Measurements from ENCODE around the gene PPP1R14B. TPM values are rescaled to one million over a fixed set of nuclear protein-coding genes. Genes with fewer than 3 reads are reported as not detected.

The PPP1R14B gene
- total and polyA plus RNA-seq, 4 donors, result 24.2 to 57.6 (median 38.3) TPM

DNA sequence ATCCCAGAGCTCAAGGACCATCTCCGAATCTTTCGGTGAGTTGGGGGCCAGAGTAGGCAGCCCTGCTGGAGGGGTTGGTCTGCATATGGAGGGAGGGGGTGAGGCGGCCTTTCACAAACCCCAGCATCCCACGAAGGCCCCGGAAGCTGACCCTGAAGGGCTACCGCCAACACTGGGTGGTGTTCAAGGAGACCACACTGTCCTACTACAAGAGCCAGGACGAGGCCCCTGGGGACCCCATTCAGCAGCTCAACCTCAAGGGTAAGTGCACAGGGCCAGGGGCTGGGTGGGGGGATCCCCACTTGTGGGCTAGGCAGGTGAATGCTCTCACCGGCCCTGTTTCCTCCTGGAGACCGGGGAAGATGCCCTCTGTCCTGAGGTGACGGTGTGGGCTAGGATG lies 27.0 kb downstream of the PPP1R14B start:
- Histone ChIP-seq H3K9ac (ENCODE audit: low read depth in 1 of 2, low read length in 2 of 2) (no peak overlapping the region), H3K9me3 (ENCODE audit: control insufficient read depth in 4 of 4, low read length in 3 of 4) (no peaks in the 10 kb centered on the region), H3K36me3 (ENCODE audit: control insufficient read depth in 4 of 4, insufficient read depth in 3 of 4, low read depth in 1 of 4, low read length in 3 of 4) (peaks cover 0 to 27% (median 9%) of the 10 kb centered on the region in 4 donors), H3K4me1 (ENCODE audit: control insufficient read depth in 4 of 4, insufficient read depth in 4 of 4, low read length in 3 of 4) (peaks cover 7 to 16% (median 14%) of the 10 kb centered on the region in 4 donors), H3K27me3 (ENCODE audit: control insufficient read depth in 4 of 4, insufficient read depth in 4 of 4, low read length in 3 of 4) (no peaks in the 10 kb centered on the region), H3K4me3 (ENCODE audit: low read depth in 1 of 3, low read length in 3 of 3) (no peak overlapping the region), H3K27ac (ENCODE audit: low read depth in 1 of 2, low read length in 2 of 2) (no peak overlapping the region)
- DNase-seq (ENCODE audit: low spot score), result no peak
- TF ChIP-seq ATF3 (IDR thresholded peaks at IDR 0.05) (no peak), FOXA2 (IDR thresholded peaks at IDR 0.05) (no peak), HNF4A (conservative IDR thresholded peaks at IDR 0.05) (no peak), FOXA1 (IDR thresholded peaks at IDR 0.05) (no peak)
- TF ChIP-seq, protein P1, sequence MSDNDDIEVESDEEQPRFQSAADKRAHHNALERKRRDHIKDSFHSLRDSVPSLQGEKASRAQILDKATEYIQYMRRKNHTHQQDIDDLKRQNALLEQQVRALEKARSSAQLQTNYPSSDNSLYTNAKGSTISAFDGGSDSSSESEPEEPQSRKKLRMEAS (IDR thresholded peaks at IDR 0.05), result no peak
- WGBS, result 95% methylated on average over 10 of the region's 10 CpGs

GRCh38 chr11:64219354-64219684 lies 27.4 kb downstream of the PPP1R14B start:
- WGBS, result 74% methylated on average over 7 of the region's 7 CpGs
- TF ChIP-seq, protein P1 (IDR thresholded peaks at IDR 0.05), result no peak
- no peak for TF ChIP-seq FOXA2 (IDR thresholded peaks at IDR 0.05)
- no peak for TF ChIP-seq HNF4A (conservative IDR thresholded peaks at IDR 0.05)
- TF ChIP-seq FOXA1 (IDR thresholded peaks at IDR 0.05), result no peak
- no peak for TF ChIP-seq YY1 (IDR thresholded peaks at IDR 0.05)
- TF ChIP-seq GABPA (IDR thresholded peaks at IDR 0.05 in 1 of 2, conservative IDR thresholded peaks at IDR 0.05 in 1 of 2), result no peak
- no peak for TF ChIP-seq RAD21 (IDR thresholded peaks at IDR 0.05)
- TF ChIP-seq, protein P2, sequence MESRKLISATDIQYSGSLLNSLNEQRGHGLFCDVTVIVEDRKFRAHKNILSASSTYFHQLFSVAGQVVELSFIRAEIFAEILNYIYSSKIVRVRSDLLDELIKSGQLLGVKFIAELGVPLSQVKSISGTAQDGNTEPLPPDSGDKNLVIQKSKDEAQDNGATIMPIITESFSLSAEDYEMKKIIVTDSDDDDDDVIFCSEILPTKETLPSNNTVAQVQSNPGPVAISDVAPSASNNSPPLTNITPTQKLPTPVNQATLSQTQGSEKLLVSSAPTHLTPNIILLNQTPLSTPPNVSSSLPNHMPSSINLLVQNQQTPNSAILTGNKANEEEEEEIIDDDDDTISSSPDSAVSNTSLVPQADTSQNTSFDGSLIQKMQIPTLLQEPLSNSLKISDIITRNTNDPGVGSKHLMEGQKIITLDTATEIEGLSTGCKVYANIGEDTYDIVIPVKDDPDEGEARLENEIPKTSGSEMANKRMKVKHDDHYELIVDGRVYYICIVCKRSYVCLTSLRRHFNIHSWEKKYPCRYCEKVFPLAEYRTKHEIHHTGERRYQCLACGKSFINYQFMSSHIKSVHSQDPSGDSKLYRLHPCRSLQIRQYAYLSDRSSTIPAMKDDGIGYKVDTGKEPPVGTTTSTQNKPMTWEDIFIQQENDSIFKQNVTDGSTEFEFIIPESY (IDR thresholded peaks at IDR 0.05), result no peak
- TF ChIP-seq EGR1 (IDR thresholded peaks at IDR 0.05; ENCODE audit: low read depth in 2 of 2), result no peak
- no peak for TF ChIP-seq SP1 (IDR thresholded peaks at IDR 0.05)
- no peak for TF ChIP-seq TAF1 (conservative IDR thresholded peaks at IDR 0.05)
- TF ChIP-seq RXRA (IDR thresholded peaks at IDR 0.05), result no peak
- no peak for TF ChIP-seq ATF3 (IDR thresholded peaks at IDR 0.05)
- Histone ChIP-seq H3K4me3 (ENCODE audit: low read depth in 1 of 3, low read length in 3 of 3) (no peak overlapping the region), H3K9ac (ENCODE audit: low read depth in 1 of 2, low read length in 2 of 2) (no peak overlapping the region), H3K27me3 (ENCODE audit: control insufficient read depth in 4 of 4, insufficient read depth in 4 of 4, low read length in 3 of 4) (no peaks in the 10 kb centered on the region), H3K27ac (ENCODE audit: low read depth in 1 of 2, low read length in 2 of 2) (no peak overlapping the region), H3K4me1 (ENCODE audit: control insufficient read depth in 4 of 4, insufficient read depth in 4 of 4, low read length in 3 of 4) (peaks cover 7 to 13% (median 13%) of the 10 kb centered on the region in 4 donors), H3K9me3 (ENCODE audit: control insufficient read depth in 4 of 4, low read length in 3 of 4) (no peaks in the 10 kb centered on the region), H3K36me3 (ENCODE audit: control insufficient read depth in 4 of 4, insufficient read depth in 3 of 4, low read depth in 1 of 4, low read length in 3 of 4) (peaks cover 0 to 27% (median 9%) of the 10 kb centered on the region in 4 donors)
- DNase-seq (ENCODE audit: low spot score), result no peak

DNA sequence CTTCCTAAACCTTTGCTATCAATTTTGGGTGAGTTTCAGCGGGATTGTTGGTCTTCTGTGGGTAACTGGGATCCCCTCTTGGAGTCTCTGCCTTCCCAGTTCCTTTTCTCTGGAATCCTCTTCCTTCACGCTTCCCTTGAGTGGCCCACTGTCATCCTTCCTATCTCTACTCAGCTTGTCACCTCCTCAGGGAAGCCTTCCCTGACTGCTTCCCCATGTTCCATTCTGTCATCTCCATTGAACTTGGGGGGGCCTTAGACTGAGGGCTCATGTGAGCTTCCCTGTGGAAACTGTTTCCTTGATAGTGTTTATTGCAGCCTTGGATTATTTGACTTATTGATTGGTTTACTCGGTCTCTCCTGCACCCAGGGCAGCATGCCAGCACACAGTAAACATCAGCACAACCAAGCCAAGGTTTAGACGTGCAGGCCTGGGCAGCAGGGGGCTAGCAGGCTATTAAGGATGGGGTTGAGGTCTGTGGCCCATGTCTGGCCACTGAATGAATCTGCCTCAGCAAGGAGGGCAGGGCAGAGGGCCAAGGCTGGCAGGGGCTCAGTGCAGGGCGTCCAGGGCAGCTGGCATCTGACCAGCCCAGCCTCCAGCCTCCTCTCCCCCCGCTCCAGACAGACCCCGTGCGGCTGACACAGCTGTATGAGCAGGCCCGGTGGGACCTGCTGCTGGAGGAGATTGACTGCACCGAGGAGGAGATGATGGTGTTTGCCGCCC lies 28.0 kb downstream of the PPP1R14B start:
- no peaks in the 10 kb centered on the region for H3K27me3 ChIP-seq (ENCODE audit: control insufficient read depth in 4 of 4, insufficient read depth in 4 of 4, low read length in 3 of 4)
- no peak overlapping the region for H3K27ac ChIP-seq (ENCODE audit: low read depth in 1 of 2, low read length in 2 of 2)
- TF ChIP-seq JUND (IDR thresholded peaks at IDR 0.05) (no peak), FOXA2 (IDR thresholded peaks at IDR 0.05) (peak; percentile 80), TAF1 (conservative IDR thresholded peaks at IDR 0.05) (no peak), SP1 (IDR thresholded peaks at IDR 0.05) (peak; percentile 17), REST (IDR thresholded peaks at IDR 0.05) (no peak), HNF4A (conservative IDR thresholded peaks at IDR 0.05) (peak; percentile 6 to 30), RAD21 (IDR thresholded peaks at IDR 0.05) (peak in 1 of 2 donors; percentile 39), FOXA1 (IDR thresholded peaks at IDR 0.05) (peak; percentile 26)
- H3K4me1 ChIP-seq (ENCODE audit: control insufficient read depth in 4 of 4, insufficient read depth in 4 of 4, low read length in 3 of 4), result peaks cover 7 to 13% (median 13%) of the 10 kb centered on the region in 4 donors
- peaks cover 0 to 24% (median 6%) of the 10 kb centered on the region in 4 donors for H3K36me3 ChIP-seq (ENCODE audit: control insufficient read depth in 4 of 4, insufficient read depth in 3 of 4, low read depth in 1 of 4, low read length in 3 of 4)
- 54% methylated on average over 11 of the region's 11 CpGs for WGBS
- no peak for DNase-seq (ENCODE audit: low spot score)
- H3K9me3 ChIP-seq (ENCODE audit: control insufficient read depth in 4 of 4, low read length in 3 of 4), result no peaks in the 10 kb centered on the region
- no peak overlapping the region for H3K4me3 ChIP-seq (ENCODE audit: low read depth in 1 of 3, low read length in 3 of 3)
- no peak overlapping the region for H3K9ac ChIP-seq (ENCODE audit: low read depth in 1 of 2, low read length in 2 of 2)
